Mesenchymal stem cell (in vitro differentiated cells and primary cell): ENCODE data around the gene PACS1.

Experiments used
- DNase-seq: peaks from one replicate; pipeline ENCODE4 v3.0.0-alpha.2; 2013
- H2AFZ ChIP-seq: one replicate; pipeline ENCODE4 v1.6.1; 2013; ENCODE audit warnings: low read depth, mild to moderate bottlenecking, control low read depth, inconsistent platforms, low read length, moderate library complexity
- H2AK5ac ChIP-seq: 2 replicates; pipeline ENCODE4 v1.6.1; 2013; ENCODE audit warnings: low read length, moderate library complexity, mild to moderate bottlenecking, inconsistent platforms; ENCODE audit not compliant: severe bottlenecking
- H2BK120ac ChIP-seq: one replicate; pipeline ENCODE4 v1.6.1; 2013; ENCODE audit warnings: low read depth, mild to moderate bottlenecking, inconsistent platforms, low read length, moderate library complexity
- H2BK12ac ChIP-seq, 2 experiments: one replicate each; pipeline ENCODE4 v1.6.1; 2013; ENCODE audit warnings: inconsistent platforms in 2 of 2, low read length in 2 of 2, mild to moderate bottlenecking in 2 of 2, moderate library complexity in 2 of 2, control low read depth in 1 of 2
- H2BK15ac ChIP-seq: one replicate; pipeline ENCODE4 v1.6.1; 2013; ENCODE audit warnings: mild to moderate bottlenecking, low read depth, inconsistent platforms; ENCODE audit not compliant: poor library complexity, severe bottlenecking
- H2BK5ac ChIP-seq: 2 replicates; pipeline ENCODE4 v1.6.1; 2013; ENCODE audit warnings: low read depth, mild to moderate bottlenecking, low read length, control low read depth, inconsistent platforms; ENCODE audit not compliant: poor library complexity, severe bottlenecking
- H3K14ac ChIP-seq, 2 experiments: one replicate each; pipeline ENCODE4 v1.6.1; 2013; ENCODE audit warnings: inconsistent platforms in 2 of 2, low read length in 2 of 2, control low read depth in 1 of 2, mild to moderate bottlenecking in 1 of 2, moderate library complexity in 1 of 2
- H3K18ac ChIP-seq, 2 experiments: one replicate each; pipeline ENCODE4 v1.6.1; 2013; ENCODE audit warnings: inconsistent platforms in 2 of 2, low read length in 2 of 2, control low read depth in 1 of 2, low read depth in 1 of 2, mild to moderate bottlenecking in 1 of 2
- H3K23ac ChIP-seq, 2 experiments: one replicate each; pipeline ENCODE4 v1.6.1; 2013; ENCODE audit warnings: inconsistent platforms in 2 of 2, low read length in 2 of 2, mild to moderate bottlenecking in 2 of 2, moderate library complexity in 2 of 2, control low read depth in 1 of 2
- H3K27ac ChIP-seq: 2 replicates; pipeline ENCODE4 v1.5.1; 2013; ENCODE audit warnings: mild to moderate bottlenecking, moderate library complexity, low read length, control low read depth, inconsistent platforms; ENCODE audit not compliant: poor library complexity, severe bottlenecking
- H3K27me3 ChIP-seq, 2 experiments: 2 replicates each; pipeline versions ENCODE4 v1.6.1 to v1.7.0; 2013; ENCODE audit warnings: low read length in 2 of 2, mild to moderate bottlenecking in 2 of 2, moderate library complexity in 2 of 2, control low read depth in 1 of 2, inconsistent platforms in 1 of 2; ENCODE audit not compliant: control insufficient read depth in 1 of 2, insufficient read depth in 1 of 2
- H3K36me3 ChIP-seq, 2 experiments: 2 replicates each; pipeline versions ENCODE4 v1.6.1 to v1.7.0; 2013; ENCODE audit warnings: low read length in 2 of 2, control low read depth in 1 of 2, inconsistent platforms in 1 of 2, low read depth in 1 of 2, mild to moderate bottlenecking in 1 of 2; ENCODE audit not compliant: insufficient read depth in 2 of 2, control insufficient read depth in 1 of 2
- H3K4ac ChIP-seq, 2 experiments: one replicate each; pipeline ENCODE4 v1.6.1; 2013; ENCODE audit warnings: inconsistent platforms in 2 of 2, low read length in 2 of 2, mild to moderate bottlenecking in 2 of 2, moderate library complexity in 2 of 2, control low read depth in 1 of 2, low read depth in 1 of 2
- H3K4me1 ChIP-seq: 2 replicates; pipeline ENCODE4 v1.6.1; 2013; ENCODE audit warnings: low read depth, low read length, control low read depth; ENCODE audit not compliant: control insufficient read depth, insufficient read depth
- H3K4me2 ChIP-seq: 2 replicates; pipeline ENCODE4 v1.6.1; 2013; ENCODE audit warnings: low read length, mild to moderate bottlenecking, inconsistent platforms; ENCODE audit not compliant: poor library complexity, severe bottlenecking
- H3K4me3 ChIP-seq, 2 experiments: 2 replicates each; pipeline versions ENCODE4 v1.5.1 to v1.7.0; 2013; ENCODE audit warnings: low read length in 2 of 2, mild to moderate bottlenecking in 2 of 2, control low read depth in 1 of 2, low read depth in 1 of 2; ENCODE audit not compliant: insufficient read depth in 1 of 2
- H3K79me1 ChIP-seq: replicated peaks from 2 replicates; pipeline ENCODE4 v1.6.1; 2013; ENCODE audit warnings: mild to moderate bottlenecking, control low read depth, low read length, inconsistent platforms; ENCODE audit not compliant: poor library complexity, severe bottlenecking
- H3K9ac ChIP-seq: 2 replicates; pipeline ENCODE4 v1.7.0; 2013; ENCODE audit warnings: mild to moderate bottlenecking, low read length, moderate library complexity
- H3K9me3 ChIP-seq: 2 replicates; pipeline ENCODE4 v1.7.0; 2013; ENCODE audit warnings: mild to moderate bottlenecking, low read length; ENCODE audit not compliant: control insufficient read depth
- H4K8ac ChIP-seq: one replicate; pipeline ENCODE4 v1.6.1; 2013; ENCODE audit warnings: inconsistent platforms, mild to moderate bottlenecking, low read length, moderate library complexity
- H4K91ac ChIP-seq: one replicate; pipeline ENCODE4 v1.6.1; 2013; ENCODE audit warnings: mild to moderate bottlenecking, low read length, inconsistent platforms
- WGBS: methylation state at CpG from one replicate; pipeline ENCODE4 v1.1.7; 2013; ENCODE audit warnings: mixed read lengths; 5-methylcytosine and 5-hydroxymethylcytosine counted together

The PACS1 gene

GRCh38 chr11:66232769-66233168 lies 162.7 kb downstream of the PACS1 start:
- Histone ChIP-seq H2AK5ac (no peak overlapping the region), H2AFZ (no peak overlapping the region), H3K4me1 (peaks cover 5% of the 10 kb centered on the region), H3K23ac (no peak overlapping the region), H3K9ac (no peak overlapping the region), H3K27me3 (no peaks in the 10 kb centered on the region), H3K9me3 (no peaks in the 10 kb centered on the region), H2BK12ac (no peak overlapping the region), H3K4me2 (no peak overlapping the region), H3K36me3 (peaks cover 80 to 82% of the 10 kb centered on the region in 2 experiments), H3K27ac (no peak overlapping the region), H2BK15ac (no peak overlapping the region), H2BK5ac (no peak overlapping the region), H2BK120ac (no peak overlapping the region), H3K79me1 (no peaks in the 10 kb centered on the region), H3K4me3 (no peak overlapping the region), H3K18ac (no peak overlapping the region), H4K91ac (no peak overlapping the region), H3K14ac (no peak overlapping the region), H4K8ac (no peak overlapping the region), H3K4ac (no peak overlapping the region)
- no peak for DNase-seq
- WGBS: 93% methylated on average over 11 of the region's 11 CpGs

GRCh38 chr11:66233301-66233700 lies 163.2 kb downstream of the PACS1 start:
- Histone ChIP-seq H3K18ac (no peak overlapping the region), H3K9me3 (no peaks in the 10 kb centered on the region), H2BK120ac (no peak overlapping the region), H3K4ac (no peak overlapping the region), H3K4me1 (peaks cover 5% of the 10 kb centered on the region), H2AFZ (no peak overlapping the region), H3K36me3 (peaks cover 79 to 82% of the 10 kb centered on the region in 2 experiments), H2BK12ac (no peak overlapping the region), H2BK15ac (no peak overlapping the region), H4K91ac (no peak overlapping the region), H2BK5ac (no peak overlapping the region), H3K27ac (no peak overlapping the region), H3K9ac (no peak overlapping the region), H4K8ac (no peak overlapping the region), H3K27me3 (no peaks in the 10 kb centered on the region), H3K4me3 (no peak overlapping the region), H3K23ac (no peak overlapping the region), H3K79me1 (no peaks in the 10 kb centered on the region), H2AK5ac (no peak overlapping the region), H3K4me2 (no peak overlapping the region), H3K14ac (no peak overlapping the region)
- WGBS: 98% methylated on average over 5 of the region's 5 CpGs
- no peak for DNase-seq

- H3K36me3 ChIP-seq: peaks cover 91 to 94% of the 10 kb centered on the region in 2 experiments
- H3K79me1 ChIP-seq: no peaks in the 10 kb centered on the region
- no peak overlapping the region for H2BK5ac ChIP-seq
- no peak overlapping the region for H4K91ac ChIP-seq
- H3K27me3 ChIP-seq: no peaks in the 10 kb centered on the region
- DNase-seq: no peak
- no peak overlapping the region for H3K4me2 ChIP-seq
- no peak overlapping the region for H2BK15ac ChIP-seq
- no peak overlapping the region for H4K8ac ChIP-seq
- H3K14ac ChIP-seq: no peak overlapping the region
- WGBS: 99% methylated on average over 6 of the region's 11 CpGs
- H3K4ac ChIP-seq: no peak overlapping the region
- no peak overlapping the region for H3K4me3 ChIP-seq
- no peak overlapping the region for H3K27ac ChIP-seq
- no peak overlapping the region for H3K9ac ChIP-seq
- H2BK12ac ChIP-seq: no peak overlapping the region
- H3K18ac ChIP-seq: no peak overlapping the region
- no peaks in the 10 kb centered on the region for H3K9me3 ChIP-seq
- no peak overlapping the region for H2BK120ac ChIP-seq
- H3K23ac ChIP-seq: no peak overlapping the region
- no peak overlapping the region for H2AFZ ChIP-seq
- no peak overlapping the region for H2AK5ac ChIP-seq
- H3K4me1 ChIP-seq: peaks cover 4% of the 10 kb centered on the region
Measured at GRCh38 chr11:66235141-66235540, 165.1 kb downstream of the PACS1 start.

GRCh38 chr11:66237867-66238266 lies 167.8 kb downstream of the PACS1 start:
- H3K4me2 ChIP-seq: no peak overlapping the region
- no peak overlapping the region for H3K23ac ChIP-seq
- H3K79me1 ChIP-seq: no peaks in the 10 kb centered on the region
- no peak for DNase-seq
- H3K27me3 ChIP-seq: no peaks in the 10 kb centered on the region
- peaks cover 2% of the 10 kb centered on the region for H3K4me1 ChIP-seq
- H3K4me3 ChIP-seq: no peak overlapping the region
- H4K8ac ChIP-seq: no peak overlapping the region
- no peak overlapping the region for H2BK12ac ChIP-seq
- no peak overlapping the region for H2AFZ ChIP-seq
- no peak overlapping the region for H2BK120ac ChIP-seq
- peaks cover 89 to 94% of the 10 kb centered on the region in 2 experiments for H3K36me3 ChIP-seq
- no peak overlapping the region for H2BK5ac ChIP-seq
- no peak overlapping the region for H3K9ac ChIP-seq
- H2AK5ac ChIP-seq: no peak overlapping the region
- no peak overlapping the region for H3K14ac ChIP-seq
- 95% methylated on average over 6 of the region's 6 CpGs for WGBS
- no peak overlapping the region for H4K91ac ChIP-seq
- no peak overlapping the region for H2BK15ac ChIP-seq
- no peak overlapping the region for H3K18ac ChIP-seq
- no peak overlapping the region for H3K27ac ChIP-seq
- no peaks in the 10 kb centered on the region for H3K9me3 ChIP-seq
- no peak overlapping the region for H3K4ac ChIP-seq
